HepG2 (cell line): ENCODE results near the gene SLC2A6. TPM values are rescaled to one million over a fixed set of nuclear protein-coding genes. Genes with fewer than 3 reads are reported as not detected.
A peak's percentile ranks its signal among the peaks of the same experiment; 100 is the strongest.

Source experiments
- GATA4 ChIP-seq: sonication (generic); IDR thresholded peaks from 2 replicates; pipeline ENCODE4 v1.6.1; 2016; ENCODE audit warnings: antibody characterized with exemption, low read depth, borderline replicate concordance
- GATAD2A ChIP-seq: IDR thresholded peaks from 2 replicates; pipeline ENCODE4 v1.6.1; 2016
- GFI1 ChIP-seq: sonication (generic); formaldehyde crosslinking; IDR thresholded peaks from 2 replicates; pipeline ENCODE4 v1.5.0; 2020; ENCODE audit warnings: missing genetic modification reagents, mild to moderate bottlenecking, borderline replicate concordance
- GTF3A ChIP-seq: sonication (generic); formaldehyde crosslinking; conservative IDR thresholded peaks from 2 replicates; pipeline ENCODE4 v1.4.0; 2020; ENCODE audit warnings: mild to moderate bottlenecking, missing genetic modification reagents
- KAT8 ChIP-seq: IDR thresholded peaks from 2 replicates; pipeline ENCODE4 v1.6.1; 2016; ENCODE audit warnings: missing genetic modification reagents, missing compliant biosample characterization
- MED8 ChIP-seq: sonication (generic); formaldehyde crosslinking; IDR thresholded peaks from 2 replicates; pipeline ENCODE4 v1.8.1; 2023; ENCODE audit warnings: mild to moderate bottlenecking, missing genetic modification reagents; ENCODE audit not compliant: insufficient replicate concordance
- MIER3 ChIP-seq: IDR thresholded peaks from 2 replicates; pipeline ENCODE4 v1.6.1; 2016; ENCODE audit warnings: missing compliant biosample characterization, borderline replicate concordance
- SMAD1 ChIP-seq: sonication (generic); formaldehyde crosslinking; IDR thresholded peaks from 2 replicates; pipeline ENCODE4 v1.4.0; 2020; ENCODE audit warnings: missing genetic modification reagents, low read depth, mild to moderate bottlenecking, borderline replicate concordance
- SSRP1 ChIP-seq: IDR thresholded peaks from 2 replicates; pipeline ENCODE4 v1.6.1; 2016; ENCODE audit warnings: control low read depth
- SYNCRIP ChIP-seq: fragments of 200-400 bp; formaldehyde crosslinking; IDR thresholded peaks from 2 replicates; pipeline ENCODE4 v1.6.1; 2018; ENCODE audit warnings: mild to moderate bottlenecking, low read depth, low read length; ENCODE audit not compliant: insufficient read depth
- ZBTB14 ChIP-seq: sonication (generic); formaldehyde crosslinking; IDR thresholded peaks from 2 replicates; pipeline ENCODE4 v1.4.0; 2020; ENCODE audit warnings: missing genetic modification reagents
- ZNF543 ChIP-seq: sonication (generic); formaldehyde crosslinking; IDR thresholded peaks from 2 replicates; pipeline ENCODE4 v1.4.0; 2020; ENCODE audit warnings: mild to moderate bottlenecking, missing genetic modification reagents
- ZNF563 ChIP-seq: sonication (generic); formaldehyde crosslinking; IDR thresholded peaks from 2 replicates; pipeline ENCODE4 v1.8.0; 2022; ENCODE audit warnings: mild to moderate bottlenecking, moderate library complexity, missing genetic modification reagents
- ZNF784 ChIP-seq: sonication (generic); formaldehyde crosslinking; IDR thresholded peaks from 2 replicates; pipeline ENCODE4 v1.5.1; 2020; ENCODE audit warnings: missing genetic modification reagents, mild to moderate bottlenecking, borderline replicate concordance
- polyA plus RNA-seq, 8 experiments: library from polyadenylated mRNA; depleted of rRNA in 3 of 8; stranded (reverse) in 7 of 8; unstranded in 1 of 8; fragments of >200 nt; fragmentation: Illumina TruSeq in 4 of 8; extraction: Trizol in 4 of 8; gene quantifications; 2 replicates each; pipeline versions ENCODE4 v1.2.1 to v1.2.3, GENCODE V29; 2011 to 2016; ENCODE audit warnings: low read depth in 4 of 8, missing spikeins in 1 of 8, mixed read lengths in 1 of 8; ENCODE audit not compliant: insufficient read depth in 1 of 8
- total RNA-seq, 5 experiments: library from RNA; depleted of rRNA; stranded (reverse); fragments of >200 nt; fragmentation: Illumina TruSeq; extraction: Trizol; gene quantifications; 2 replicates each; pipeline ENCODE4 v1.2.3, GENCODE V29; 2016; ENCODE audit warnings: low read depth in 1 of 5
- TF ChIP-seq, protein P1 (sequence below): sonication (generic); formaldehyde crosslinking; IDR thresholded peaks from 2 replicates; pipeline ENCODE4 v1.4.0; 2020; ENCODE audit warnings: missing genetic modification reagents
- TF ChIP-seq, protein P2 (sequence below): sonication (generic); formaldehyde crosslinking; IDR thresholded peaks from 2 replicates; pipeline ENCODE4 v1.8.1; 2022; ENCODE audit warnings: low read depth, mild to moderate bottlenecking, missing genetic modification reagents
- TF ChIP-seq, protein P3 (sequence below): sonication (generic); formaldehyde crosslinking; IDR thresholded peaks from 2 replicates; pipeline ENCODE4 v1.8.1; 2023; ENCODE audit warnings: missing genetic modification reagents, inconsistent platforms, borderline replicate concordance

Gene SLC2A6
- total and polyA plus RNA-seq, 2 of the 13 experiments (the other 11 are each of a cell fraction or from before 2014, with no cell fraction given): 4.1 to 15.0 TPM

DNA sequence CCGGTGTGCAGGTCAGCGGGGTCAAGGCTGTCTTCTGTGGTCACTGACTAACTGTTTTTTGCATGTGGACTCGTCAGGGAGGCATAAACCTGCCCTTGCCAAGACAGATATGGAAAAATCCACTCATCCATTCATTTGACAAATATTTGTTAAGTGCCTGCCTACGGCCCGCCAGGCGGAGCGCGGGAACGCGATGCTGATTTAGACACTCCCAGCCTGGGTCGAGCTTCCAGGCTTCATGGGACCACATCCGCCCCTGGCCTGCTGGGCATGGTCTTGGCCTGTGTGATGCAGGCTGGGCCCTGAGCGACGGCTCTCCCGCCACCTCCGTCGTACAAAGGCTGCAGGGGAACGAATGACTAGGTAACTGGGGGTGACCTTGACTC lies 27.7 kb upstream of the SLC2A6 start (continued):
- TF ChIP-seq ZNF563 (CRISPR knock-in tag): peak; percentile 64; the same call in 1 of the 2 replicates
- peak; percentile 89 for TF ChIP-seq GATAD2A (CRISPR knock-in tag)
- TF ChIP-seq, protein P1, sequence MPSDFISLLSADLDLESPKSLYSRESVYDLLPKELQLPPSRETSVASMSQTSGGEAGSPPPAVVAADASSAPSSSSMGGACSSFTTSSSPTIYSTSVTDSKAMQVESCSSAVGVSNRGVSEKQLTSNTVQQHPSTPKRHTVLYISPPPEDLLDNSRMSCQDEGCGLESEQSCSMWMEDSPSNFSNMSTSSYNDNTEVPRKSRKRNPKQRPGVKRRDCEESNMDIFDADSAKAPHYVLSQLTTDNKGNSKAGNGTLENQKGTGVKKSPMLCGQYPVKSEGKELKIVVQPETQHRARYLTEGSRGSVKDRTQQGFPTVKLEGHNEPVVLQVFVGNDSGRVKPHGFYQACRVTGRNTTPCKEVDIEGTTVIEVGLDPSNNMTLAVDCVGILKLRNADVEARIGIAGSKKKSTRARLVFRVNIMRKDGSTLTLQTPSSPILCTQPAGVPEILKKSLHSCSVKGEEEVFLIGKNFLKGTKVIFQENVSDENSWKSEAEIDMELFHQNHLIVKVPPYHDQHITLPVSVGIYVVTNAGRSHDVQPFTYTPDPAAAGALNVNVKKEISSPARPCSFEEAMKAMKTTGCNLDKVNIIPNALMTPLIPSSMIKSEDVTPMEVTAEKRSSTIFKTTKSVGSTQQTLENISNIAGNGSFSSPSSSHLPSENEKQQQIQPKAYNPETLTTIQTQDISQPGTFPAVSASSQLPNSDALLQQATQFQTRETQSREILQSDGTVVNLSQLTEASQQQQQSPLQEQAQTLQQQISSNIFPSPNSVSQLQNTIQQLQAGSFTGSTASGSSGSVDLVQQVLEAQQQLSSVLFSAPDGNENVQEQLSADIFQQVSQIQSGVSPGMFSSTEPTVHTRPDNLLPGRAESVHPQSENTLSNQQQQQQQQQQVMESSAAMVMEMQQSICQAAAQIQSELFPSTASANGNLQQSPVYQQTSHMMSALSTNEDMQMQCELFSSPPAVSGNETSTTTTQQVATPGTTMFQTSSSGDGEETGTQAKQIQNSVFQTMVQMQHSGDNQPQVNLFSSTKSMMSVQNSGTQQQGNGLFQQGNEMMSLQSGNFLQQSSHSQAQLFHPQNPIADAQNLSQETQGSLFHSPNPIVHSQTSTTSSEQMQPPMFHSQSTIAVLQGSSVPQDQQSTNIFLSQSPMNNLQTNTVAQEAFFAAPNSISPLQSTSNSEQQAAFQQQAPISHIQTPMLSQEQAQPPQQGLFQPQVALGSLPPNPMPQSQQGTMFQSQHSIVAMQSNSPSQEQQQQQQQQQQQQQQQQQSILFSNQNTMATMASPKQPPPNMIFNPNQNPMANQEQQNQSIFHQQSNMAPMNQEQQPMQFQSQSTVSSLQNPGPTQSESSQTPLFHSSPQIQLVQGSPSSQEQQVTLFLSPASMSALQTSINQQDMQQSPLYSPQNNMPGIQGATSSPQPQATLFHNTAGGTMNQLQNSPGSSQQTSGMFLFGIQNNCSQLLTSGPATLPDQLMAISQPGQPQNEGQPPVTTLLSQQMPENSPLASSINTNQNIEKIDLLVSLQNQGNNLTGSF (CRISPR knock-in tag): peak; percentile 87
- no peak for TF ChIP-seq SSRP1
- TF ChIP-seq KAT8: peak; percentile 78; the same call in 1 of the 2 replicates
- no peak for TF ChIP-seq SMAD1 (CRISPR knock-in tag)
- TF ChIP-seq GFI1 (CRISPR knock-in tag): 0 out of 2 replicates have a peak, but pooled peaks have one; percentile 46
- TF ChIP-seq, protein P2, sequence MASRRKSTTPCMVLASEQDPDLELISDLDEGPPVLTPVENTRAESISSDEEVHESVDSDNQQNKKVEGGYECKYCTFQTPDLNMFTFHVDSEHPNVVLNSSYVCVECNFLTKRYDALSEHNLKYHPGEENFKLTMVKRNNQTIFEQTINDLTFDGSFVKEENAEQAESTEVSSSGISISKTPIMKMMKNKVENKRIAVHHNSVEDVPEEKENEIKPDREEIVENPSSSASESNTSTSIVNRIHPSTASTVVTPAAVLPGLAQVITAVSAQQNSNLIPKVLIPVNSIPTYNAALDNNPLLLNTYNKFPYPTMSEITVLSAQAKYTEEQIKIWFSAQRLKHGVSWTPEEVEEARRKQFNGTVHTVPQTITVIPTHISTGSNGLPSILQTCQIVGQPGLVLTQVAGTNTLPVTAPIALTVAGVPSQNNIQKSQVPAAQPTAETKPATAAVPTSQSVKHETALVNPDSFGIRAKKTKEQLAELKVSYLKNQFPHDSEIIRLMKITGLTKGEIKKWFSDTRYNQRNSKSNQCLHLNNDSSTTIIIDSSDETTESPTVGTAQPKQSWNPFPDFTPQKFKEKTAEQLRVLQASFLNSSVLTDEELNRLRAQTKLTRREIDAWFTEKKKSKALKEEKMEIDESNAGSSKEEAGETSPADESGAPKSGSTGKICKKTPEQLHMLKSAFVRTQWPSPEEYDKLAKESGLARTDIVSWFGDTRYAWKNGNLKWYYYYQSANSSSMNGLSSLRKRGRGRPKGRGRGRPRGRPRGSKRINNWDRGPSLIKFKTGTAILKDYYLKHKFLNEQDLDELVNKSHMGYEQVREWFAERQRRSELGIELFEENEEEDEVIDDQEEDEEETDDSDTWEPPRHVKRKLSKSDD (CRISPR knock-in tag): 0 out of 2 replicates have a peak, but pooled peaks have one; percentile 61
- no peak for TF ChIP-seq SYNCRIP
- no peak for TF ChIP-seq GATA4
- TF ChIP-seq ZNF784: no peak
- peak; percentile 57 for TF ChIP-seq ZBTB14 (CRISPR knock-in tag)
- no peak for TF ChIP-seq GTF3A (CRISPR knock-in tag)
- peak; percentile 79; the same call in 1 of the 2 replicates for TF ChIP-seq MIER3
- TF ChIP-seq, protein P3, sequence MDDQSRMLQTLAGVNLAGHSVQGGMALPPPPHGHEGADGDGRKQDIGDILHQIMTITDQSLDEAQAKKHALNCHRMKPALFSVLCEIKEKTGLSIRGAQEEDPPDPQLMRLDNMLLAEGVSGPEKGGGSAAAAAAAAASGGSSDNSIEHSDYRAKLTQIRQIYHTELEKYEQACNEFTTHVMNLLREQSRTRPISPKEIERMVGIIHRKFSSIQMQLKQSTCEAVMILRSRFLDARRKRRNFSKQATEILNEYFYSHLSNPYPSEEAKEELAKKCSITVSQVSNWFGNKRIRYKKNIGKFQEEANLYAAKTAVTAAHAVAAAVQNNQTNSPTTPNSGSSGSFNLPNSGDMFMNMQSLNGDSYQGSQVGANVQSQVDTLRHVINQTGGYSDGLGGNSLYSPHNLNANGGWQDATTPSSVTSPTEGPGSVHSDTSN (CRISPR knock-in tag): 0 out of 2 replicates have a peak, but pooled peaks have one; percentile 64
- TF ChIP-seq MED8: no peak
- TF ChIP-seq ZNF543 (CRISPR knock-in tag): peak; percentile 80; the same call in 1 of the 2 replicates
